NCI-H2081 treated with DMSO at 0.1 percent for 48 hours (cell line): ENCODE data around the gene MYBL2.
"Not testable (repeated sequence)": the region's sequence is repeated elsewhere in the genome, so short reads cannot be mapped to it uniquely, and the experiment has no call there.

ENCODE experiments used
- DNase-seq: peaks from one replicate; lab custom pipeline; 2025; lab: John Stamatoyannopoulos, UW

The MYBL2 gene

GRCh38 chr20:43666376-43667328 lies at the start of gene MYBL2:
Gene MYBL2 (plus strand): TSS chr20:43667114. CDS start chr20:43667284, 170 bp downstream.
- no peak for DNase-seq

- no peak for DNase-seq
These were observed 35.3 kb upstream of the MYBL2 start for GRCh38 chr20:43631598-43631997.

DNA sequence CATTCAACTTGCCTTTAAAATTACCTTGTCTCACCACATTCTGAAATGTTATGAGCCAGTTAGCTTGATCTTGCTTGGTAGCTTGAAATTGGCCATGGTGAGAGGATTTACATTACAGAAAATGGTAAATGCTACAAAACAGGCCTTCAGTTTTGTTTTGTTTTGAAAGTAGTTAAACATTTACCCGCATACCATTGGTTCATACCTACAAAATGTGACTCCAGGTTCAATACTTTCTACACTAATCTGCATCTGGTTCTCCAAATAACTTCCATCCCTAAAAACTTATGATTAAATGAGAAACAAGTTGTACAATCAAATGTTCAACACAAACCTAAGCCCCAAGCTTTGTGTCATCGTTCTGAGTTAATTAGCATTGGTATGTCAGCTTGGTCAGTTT lies 30.5 kb upstream of the MYBL2 start:
- no peak for DNase-seq

GRCh38 chr20:43642548-43642947 lies 24.4 kb upstream of the MYBL2 start:
- no peak for DNase-seq

GRCh38 chr20:43650997-43651525 lies 15.9 kb upstream of the MYBL2 start:
- DNase-seq, result no peak

DNA sequence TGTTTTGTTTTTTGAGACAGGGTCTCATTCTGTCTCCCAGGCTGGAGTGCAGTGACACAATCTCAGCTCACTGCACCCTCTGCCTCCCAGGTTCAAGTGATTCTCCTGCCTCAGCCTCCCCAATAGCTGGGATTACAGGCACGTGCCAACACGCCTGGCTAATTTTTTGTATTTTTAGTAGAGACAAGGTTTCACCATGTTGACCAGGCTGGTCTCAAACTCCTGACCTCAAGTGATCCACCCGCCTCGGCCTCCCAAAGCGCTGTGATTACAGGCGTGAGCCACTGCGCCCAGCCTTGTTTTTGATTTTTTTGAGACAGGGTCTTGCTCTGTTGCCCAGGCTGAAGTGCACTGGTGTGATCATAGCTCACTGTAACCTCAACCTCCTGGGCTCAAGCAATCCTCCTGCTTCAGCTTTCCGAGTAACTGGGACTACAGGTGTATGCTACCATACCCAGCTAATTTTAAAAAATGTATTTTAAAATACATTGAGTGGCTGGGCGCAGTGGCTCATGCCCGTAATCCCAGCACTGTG lies 15.2 kb upstream of the MYBL2 start:
- not testable (repeated sequence) for DNase-seq

DNA sequence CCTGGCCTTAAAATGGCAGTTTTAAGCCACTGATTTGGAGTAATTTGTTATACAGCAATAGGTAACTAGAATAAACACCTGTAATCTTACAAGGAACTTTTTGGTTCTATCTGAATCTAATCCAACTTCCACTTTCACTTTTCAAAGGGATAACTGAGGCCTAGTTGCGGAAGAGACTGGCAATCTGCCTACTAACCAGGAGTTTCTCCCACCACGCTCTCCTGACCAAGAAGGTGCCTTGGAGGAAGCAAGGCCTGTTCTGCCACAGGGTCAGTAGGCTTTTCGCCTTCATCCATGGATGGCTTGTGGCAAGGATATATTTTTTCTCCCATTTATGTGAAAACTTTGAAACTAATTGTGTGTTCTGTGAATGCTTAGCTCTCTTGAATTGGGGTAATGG lies 12.9 kb upstream of the MYBL2 start:
- DNase-seq, result no peak

GRCh38 chr20:43655176-43655575 lies 11.7 kb upstream of the MYBL2 start:
- not testable (repeated sequence) for DNase-seq

DNA sequence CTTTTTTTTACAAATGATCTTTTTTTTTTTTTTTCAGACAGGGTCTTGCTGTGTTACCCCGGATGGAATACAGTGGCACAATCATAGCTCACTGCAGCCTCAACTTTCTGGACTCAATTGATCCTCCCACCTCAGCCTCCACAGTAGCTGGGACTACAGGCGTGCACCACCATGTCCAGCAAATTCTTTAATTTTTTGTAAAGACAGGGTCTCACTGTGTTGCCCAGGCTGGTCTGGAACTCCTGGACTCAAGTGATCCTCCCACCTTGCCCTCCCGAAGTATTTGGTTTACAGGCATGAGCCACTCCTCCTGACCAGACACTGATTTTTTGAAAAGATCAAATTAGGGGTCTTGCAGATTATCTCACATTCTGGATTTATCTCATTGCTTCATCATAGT lies 11.0 kb upstream of the MYBL2 start:
- no peak for DNase-seq

DNA sequence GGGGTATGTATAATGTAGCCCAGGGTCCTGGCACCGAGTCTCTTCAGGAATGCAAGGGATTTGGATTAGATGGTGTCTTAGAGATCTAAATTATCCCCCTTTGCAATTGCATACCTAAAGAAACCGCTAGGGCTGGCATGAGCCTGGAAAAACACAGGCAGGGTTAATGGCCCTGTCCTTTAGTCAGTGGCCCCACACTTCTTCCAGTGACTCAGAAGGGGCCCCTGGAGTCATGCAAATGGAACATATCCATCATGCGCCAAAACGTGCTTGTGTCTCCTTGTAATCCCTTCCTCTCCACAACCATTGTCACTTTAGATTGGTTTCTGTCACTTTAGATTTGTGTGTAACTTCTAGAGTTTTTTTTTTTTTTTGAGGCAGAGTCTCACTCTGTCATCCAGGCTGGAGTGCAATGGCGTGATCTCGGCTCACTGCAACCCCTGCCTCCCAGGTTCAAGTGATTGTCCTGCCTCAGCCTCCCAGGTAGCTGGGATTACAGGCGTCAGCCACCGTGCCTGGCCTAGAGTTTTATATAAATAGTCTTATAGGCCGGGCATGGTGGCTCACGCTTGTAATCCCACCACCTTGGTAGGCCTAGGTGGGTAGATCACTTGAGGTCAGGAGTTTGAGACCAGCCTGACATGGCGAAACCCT lies 8.7 kb upstream of the MYBL2 start:
- DNase-seq, result no peak

GRCh38 chr20:43658723-43659419 lies 8.0 kb upstream of the MYBL2 start:
- DNase-seq, result no peak

- no peak for DNase-seq
These were observed 3.8 kb upstream of the MYBL2 start for GRCh38 chr20:43662943-43663655.

GRCh38 chr20:43665466-43666176 lies 1.3 kb upstream of the MYBL2 start:
- DNase-seq, result no peak

DNA sequence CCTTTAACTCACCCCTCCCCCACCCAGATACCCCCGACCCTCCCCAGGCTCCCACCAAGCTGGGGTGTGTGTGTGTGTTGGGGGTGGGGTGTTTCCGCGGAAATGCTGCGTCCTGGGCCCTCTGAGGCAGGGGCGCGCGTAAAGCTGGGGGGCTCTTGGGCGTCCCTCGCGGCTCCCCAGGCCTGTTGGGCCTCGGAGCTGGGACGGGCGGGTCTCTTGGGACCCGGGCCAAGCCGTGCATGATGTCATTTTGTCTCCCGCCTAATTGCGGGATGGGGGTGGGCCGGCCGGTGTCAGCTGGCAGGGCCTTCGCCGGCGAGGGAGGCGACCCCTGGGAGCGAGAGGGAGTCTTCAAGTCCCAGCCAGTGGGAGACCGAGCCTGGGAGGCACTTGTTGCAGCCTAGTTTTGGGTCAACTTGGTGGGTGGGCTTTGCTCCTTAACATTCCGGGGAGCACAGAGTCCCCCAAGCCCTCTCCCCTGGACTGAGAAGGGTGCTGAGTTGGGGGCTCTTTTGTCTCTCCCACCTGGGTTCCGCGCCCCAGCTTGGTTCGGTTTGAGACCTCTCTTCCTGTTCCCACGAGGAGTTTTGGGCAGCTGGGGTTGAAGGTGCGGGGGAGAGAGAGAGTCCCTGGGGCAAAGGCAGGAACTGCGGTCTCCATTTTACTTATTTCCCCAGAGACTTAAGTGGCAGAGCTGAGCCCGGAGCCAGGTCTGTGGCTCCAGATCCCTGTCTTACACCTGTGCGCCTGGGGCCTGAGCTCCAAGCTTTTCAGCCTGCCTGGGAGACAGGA lies 623 bp downstream of the MYBL2 start:
- DNase-seq, result no peak

GRCh38 chr20:43669332-43669731 lies 2.4 kb downstream of the MYBL2 start:
- no peak for DNase-seq

DNA sequence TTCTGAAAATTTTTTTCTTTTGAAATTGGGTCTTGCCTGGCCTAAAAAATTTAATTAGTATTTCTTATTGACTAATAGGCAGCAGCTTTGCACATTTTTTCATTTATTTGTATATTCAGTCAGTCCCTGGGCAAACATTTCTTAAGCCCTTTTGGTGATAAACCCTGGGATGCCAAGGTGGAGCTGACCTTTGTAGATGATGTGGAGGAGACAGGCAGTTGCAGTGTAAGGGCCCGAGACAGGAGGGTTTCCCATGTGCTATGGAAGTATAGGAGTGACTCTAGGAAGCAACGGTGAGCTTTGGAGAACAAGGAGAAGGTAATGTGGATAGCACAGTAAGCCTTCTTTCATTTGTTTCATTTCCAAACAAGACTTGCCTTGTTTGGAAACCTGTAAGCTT lies 3.5 kb downstream of the MYBL2 start:
- no peak for DNase-seq

DNA sequence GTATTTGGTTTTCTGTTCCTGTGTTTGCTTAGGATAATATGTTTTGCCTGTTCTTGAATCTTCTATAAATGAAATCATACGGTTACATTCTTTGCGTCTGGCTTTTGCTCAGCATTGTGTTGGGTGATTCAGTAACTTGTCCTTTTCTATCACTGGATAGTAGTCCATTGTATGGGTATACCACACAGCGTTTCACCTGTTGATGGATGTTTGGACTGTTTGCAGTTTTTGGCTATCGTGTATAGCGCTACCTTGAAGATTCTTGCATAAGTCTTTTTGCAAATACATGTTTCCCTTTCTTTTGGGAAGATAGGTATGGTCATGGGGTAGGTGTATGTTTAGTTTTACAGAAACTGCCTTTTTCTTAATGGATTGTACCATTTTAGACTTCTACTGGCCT lies 9.5 kb downstream of the MYBL2 start:
- DNase-seq, result no peak

DNA sequence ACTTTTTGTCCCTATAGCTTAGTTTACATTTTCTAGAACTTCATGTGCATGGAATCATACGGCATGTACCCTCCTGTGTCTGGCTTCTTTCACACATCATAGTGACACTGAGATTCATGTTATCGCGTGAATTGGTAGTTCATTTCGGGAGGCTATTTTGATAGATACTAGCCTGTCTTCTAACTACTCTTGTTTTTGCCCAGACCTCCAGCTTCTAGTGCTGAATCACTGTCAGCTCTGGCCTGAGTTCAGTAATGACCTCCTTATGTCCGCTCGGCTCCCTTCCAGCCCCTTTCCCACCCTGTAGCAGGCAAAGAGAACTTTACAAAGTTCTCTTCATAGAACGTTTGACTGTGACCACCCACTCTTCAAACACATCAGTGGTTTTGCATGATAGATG lies 14.1 kb downstream of the MYBL2 start:
- DNase-seq, result no peak

DNA sequence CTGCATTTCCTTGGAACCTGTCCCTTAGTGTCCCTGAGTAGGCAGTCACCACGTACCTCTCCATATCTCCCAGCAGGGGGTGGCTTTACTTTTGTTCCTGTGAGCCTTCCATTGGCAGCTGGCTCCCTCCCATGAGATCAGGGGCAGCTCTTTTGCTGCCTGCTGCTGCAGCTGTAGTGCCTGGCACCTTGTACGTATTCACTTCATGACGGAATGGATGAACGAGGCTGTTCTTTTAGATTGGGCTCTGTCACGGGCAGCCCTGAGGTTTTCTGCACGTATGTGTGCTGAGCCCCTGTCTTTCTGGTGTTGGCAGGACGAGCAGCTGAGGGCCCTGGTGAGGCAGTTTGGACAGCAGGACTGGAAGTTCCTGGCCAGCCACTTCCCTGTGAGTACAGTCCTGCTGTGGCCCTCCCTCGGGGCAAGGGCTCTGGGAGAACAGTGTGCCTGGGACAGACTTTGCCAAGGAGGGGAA lies 14.6 kb downstream of the MYBL2 start:
- no peak for DNase-seq

- DNase-seq, result no peak
These were observed 15.1 kb downstream of the MYBL2 start for GRCh38 chr20:43681991-43682410.
